NCI-H1092 treated with DMSO at 0.1 percent for 48 hours (cell line): ENCODE results near the gene SLC39A5.
"Not testable (repeated sequence)": the region's sequence is repeated elsewhere in the genome, so short reads cannot be mapped to it uniquely, and the experiment has no call there.

Experiments
- DNase-seq: peaks from one replicate; lab custom pipeline; 2025; lab: John Stamatoyannopoulos, UW

Gene SLC39A5

DNA sequence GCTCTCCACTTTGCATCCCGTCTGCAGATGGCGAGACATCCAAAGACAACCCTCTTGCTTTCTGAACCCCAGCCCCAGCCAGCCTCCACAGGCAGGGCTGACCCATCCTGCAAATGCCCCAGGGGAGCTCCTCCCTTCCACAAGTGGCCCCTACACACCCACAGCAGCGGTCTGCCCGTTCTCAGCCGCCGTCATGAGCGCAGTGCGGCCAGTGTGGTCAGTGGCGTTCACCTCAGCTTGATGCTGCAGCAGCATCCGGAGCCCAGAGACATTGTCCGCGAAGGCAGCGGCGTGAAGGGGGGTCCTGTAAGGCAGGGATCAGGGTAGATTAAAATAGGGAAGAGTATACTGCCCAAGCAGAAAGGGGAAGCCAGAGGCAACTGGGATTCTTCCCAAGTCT lies 14.6 kb downstream of the SLC39A5 start:
- DNase-seq: no peak

DNA sequence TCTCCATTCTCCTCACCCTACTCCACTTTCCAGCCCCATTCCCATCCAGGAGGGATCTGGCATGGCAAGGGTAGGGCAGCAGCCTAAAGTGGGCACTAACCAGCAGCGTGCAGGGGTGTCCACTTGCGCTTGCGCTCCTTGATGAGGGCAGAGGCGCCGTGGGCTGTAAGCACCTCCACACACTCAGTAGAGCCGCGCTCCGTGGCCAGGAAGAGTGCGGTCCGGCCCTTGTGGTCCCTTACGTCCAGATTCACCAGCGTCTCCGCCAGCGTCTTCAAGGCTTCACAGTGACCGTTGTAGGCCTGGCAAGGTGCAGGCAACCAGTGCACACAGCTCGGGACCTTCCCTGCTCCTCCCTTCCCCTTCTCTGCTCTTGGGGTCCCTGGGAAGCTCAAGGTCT lies 18.1 kb downstream of the SLC39A5 start:
- no peak for DNase-seq

DNA sequence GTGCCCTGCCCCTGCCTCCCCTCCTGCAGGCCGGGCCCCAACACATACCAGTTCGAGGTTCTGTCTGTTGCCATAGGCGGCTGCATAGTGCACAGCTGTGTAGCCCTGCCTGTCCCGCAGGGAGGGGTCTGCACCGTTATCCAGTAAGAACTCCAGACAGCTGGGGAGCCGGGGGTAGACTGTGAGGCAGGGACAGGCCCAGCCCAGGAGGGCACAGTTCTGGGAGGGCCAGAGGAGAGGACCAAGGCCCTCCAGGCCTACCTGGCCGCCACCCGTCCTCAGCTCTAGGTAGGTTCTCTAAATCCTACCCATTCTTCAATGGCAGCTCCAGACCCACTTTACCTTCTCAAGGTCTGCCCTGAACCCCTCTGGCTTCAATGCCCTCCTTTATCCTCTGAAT lies 18.9 kb downstream of the SLC39A5 start:
- DNase-seq: no peak

DNA sequence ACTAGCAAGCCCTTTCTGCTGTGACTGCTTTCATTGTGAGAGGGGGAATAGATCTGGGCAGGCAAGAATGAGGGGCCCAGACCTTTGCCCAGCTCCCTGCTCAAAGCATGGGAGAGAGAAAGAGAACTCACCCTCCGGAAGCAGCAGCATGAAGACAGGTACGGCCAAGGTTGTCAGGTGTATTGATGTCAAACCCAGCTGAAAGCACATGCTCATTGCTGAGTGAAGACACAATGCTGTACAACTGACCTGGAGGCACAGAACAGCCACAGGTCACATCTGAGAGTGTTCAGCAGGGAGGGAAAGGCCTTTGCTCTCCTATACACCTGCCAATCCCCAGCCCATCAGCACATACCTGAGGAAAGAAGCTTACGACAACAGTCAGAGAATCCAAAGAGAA lies 22.8 kb downstream of the SLC39A5 start:
- no peak for DNase-seq

DNA sequence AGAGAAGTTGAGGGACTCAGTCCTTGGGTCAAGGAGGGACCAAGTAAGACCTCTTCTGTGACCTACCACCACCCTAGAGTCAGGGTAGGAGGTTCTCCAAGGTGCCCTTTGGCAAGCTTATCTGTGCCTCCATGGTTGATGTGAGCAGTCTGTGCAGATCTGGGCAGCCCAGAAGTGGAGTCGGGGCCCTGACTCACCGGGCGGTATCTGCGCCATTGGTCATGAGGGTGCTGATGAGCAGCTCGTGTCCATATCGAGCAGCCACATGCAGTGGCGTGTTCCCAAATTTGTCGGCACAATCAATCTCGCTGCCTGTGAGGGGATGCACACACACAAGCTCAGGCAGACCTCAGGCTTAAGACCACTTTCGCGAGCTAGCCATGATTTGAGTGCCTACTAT lies 23.2 kb downstream of the SLC39A5 start:
- no peak for DNase-seq

DNA sequence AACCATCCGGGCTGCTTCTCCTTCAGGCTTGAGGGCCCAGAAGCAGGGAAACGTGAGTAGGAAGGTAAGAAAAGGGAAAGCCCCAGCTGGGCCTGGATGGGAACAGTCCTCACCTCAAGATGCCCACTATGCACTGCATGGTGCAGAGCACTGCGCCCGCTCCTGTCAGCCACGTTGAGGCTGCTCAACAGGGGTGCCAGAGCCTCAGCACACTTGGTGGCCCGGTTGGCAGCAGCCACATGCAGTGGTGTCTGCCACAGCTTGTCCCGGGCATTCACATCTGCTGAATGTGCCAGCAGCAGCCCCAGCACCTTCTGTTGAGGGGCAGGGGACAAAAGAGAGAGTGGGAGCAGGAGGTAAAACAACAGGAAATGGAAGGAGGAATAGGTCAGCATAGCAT lies 25.8 kb downstream of the SLC39A5 start:
- no peak for DNase-seq

DNA sequence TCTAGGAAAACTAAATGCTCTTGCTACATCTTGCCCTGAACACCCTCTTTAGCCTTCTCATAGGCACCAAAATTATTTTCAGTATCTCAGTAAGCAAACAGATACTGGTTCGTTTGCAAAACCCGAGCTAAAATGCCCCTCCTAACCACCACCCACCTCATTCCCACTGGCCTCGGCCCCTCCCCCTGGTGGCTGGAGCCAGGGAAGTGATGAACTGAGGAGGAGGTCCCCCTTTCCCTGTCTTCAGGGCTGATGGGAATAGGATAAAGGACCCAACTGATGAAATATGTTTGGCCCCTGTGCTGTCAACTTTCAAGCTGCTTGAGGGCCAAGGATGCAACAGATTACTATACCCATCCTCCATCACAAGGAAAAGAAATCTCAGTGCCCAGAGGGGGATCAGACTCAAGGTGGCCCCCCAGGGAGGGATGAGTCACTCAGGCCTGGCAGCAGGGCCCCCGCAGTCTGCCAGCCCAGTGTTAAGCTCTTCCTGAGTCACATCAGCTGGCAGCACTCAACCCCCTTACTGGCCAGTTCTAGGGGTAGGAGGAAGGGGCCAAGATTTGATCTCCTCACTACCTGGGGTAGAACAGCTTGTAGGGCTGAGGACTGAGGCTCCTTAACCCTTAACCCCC lies 26.6 kb downstream of the SLC39A5 start:
- DNase-seq: no peak

DNA sequence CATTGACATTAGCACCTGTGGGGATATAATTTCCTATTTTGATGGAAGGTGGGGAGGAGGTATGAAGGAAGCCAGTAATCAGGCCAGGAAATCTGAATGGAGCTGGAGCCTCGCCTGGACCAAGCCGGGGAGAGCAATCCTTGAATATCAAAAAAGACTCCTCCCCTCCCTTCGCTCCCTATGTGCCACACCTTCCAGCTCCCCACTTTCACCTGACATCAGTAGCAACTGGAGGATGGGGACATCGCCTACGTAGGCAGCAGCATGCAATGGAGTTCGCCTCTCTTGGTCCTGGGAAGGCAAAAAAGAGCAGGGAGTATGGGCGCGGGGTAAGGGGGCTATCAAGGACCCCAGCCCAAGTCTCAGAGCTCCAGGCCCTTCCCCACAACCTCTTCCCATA lies 27.2 kb downstream of the SLC39A5 start:
- DNase-seq: no peak

DNA sequence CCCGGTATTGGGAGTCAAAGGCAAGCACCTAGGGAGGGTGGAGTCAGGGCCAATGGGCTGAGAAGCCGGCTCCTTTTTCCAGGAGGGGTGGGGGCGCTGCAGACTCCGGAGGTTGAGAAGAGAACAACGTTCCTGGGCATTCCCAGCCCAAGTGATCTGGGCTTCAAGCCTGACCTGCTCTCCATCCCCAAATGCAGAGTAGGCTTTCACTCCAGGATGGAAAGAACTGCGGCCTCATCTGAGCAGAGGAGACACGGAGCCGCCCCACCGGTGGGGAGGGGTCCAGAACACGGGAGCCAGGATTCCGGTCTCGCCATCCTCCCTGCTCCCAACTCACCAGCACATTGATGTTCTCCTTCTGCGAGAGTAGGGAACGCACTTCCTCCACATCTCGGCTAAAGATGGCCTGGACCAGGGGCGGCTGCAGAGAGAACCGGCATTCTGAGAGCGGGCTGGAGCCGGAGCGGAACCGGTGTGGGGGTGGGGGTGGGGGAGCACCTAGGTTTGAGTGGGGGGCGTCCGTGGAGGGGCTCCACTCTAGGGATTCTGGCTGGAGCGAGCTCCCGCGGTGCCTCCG lies 27.7 kb downstream of the SLC39A5 start:
- no peak for DNase-seq

DNA sequence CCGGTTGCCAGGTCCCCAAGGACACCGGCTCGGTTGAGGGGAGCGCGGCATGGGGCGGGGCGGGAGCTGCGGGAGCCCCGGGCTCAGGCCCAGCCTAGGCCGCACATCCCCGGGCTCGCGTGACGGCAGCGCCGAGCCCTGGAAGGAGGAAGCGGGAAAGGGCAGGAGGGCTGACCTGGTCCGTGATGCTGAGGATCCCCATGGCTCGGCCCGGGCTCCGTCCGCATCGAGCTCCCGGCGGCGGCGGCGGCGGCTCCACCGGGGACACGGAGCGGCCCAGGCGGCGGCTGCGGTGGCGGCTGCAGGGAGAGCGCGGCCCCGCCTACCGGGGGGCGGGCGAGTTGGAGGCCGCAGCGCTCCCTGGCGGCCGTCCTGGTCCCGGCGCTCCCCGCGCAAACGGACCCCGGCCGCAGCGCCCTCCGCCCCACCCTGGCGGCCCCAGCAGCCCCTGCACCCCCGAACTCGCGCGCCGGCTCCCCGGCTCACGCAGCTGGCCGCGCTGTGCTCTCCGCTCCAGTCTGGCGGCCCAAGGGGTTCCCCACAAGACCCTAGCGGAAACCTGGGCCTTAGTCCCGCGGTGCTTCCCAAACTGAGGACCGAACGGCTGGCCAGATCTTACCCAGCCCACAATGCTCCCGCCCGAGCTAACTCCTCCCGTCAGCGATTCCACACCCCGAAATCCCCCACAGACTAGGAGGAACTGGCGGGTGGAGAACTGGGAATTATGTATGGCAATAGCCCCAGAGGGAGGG lies 28.4 kb downstream of the SLC39A5 start, which contains the start of gene ANKRD52:
ANKRD52 (minus strand) TSS at position 317 of the 752 bp plus-strand sequence; CDS start at position 202, 115 bp downstream.
- peak; percentile 71 for DNase-seq

DNA sequence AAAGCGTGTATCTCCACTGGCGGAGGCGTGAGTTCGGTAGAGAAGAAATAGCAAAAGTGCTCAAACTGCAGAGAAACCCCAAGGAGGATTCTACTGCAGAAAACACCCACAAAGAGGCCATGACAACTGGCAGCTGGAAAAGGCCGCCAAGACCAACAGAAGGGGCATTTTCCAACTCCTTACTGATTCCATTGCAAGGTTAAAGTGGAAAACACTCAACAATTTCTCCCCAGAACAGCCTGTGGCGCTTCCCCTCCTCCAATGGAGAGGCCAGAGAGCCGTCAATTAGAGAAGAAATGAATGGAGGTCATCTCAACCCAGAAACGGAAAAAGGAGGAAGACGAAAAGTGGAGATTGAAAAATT lies 29.0 kb downstream of the SLC39A5 start:
- no peak for DNase-seq

DNA sequence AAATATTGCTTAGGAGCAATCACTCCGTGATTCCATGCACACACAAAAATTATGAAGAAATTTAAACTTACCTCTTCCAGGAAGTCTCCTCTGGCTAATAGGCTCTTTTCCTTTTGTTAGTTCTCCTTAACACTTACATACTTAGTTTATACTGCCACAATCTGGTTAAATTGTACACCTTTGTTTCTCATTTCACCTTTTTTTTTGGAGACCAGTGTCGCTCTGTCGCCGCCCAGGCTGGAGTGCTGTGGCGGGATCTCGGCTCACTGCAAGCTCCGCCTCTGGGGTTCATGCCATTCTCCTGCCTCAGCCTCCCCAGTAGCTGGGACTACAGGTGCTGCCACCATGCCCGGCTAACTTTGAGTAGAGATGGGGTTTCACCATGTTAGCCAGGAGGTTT lies 30.5 kb downstream of the SLC39A5 start:
- no peak for DNase-seq

DNA sequence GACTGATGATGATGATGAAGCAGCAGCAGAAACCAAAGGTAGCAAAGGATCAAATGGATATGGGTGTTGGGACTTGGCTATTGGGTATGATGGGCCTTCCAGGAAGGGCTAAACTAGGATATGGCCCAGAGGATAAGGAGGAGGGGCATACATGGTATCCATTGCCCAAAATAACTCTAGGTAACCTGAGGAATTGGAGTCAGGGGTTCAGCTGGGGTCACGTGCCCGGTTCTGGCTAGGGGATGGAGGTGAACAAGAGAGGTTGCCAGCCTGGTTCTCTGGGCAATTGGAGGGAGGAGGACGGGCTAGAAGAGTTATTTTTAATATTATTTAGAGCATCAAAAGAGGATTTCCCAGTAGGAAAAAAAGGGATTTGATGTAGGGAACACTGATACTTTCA lies 31.1 kb downstream of the SLC39A5 start:
- DNase-seq: no peak

DNA sequence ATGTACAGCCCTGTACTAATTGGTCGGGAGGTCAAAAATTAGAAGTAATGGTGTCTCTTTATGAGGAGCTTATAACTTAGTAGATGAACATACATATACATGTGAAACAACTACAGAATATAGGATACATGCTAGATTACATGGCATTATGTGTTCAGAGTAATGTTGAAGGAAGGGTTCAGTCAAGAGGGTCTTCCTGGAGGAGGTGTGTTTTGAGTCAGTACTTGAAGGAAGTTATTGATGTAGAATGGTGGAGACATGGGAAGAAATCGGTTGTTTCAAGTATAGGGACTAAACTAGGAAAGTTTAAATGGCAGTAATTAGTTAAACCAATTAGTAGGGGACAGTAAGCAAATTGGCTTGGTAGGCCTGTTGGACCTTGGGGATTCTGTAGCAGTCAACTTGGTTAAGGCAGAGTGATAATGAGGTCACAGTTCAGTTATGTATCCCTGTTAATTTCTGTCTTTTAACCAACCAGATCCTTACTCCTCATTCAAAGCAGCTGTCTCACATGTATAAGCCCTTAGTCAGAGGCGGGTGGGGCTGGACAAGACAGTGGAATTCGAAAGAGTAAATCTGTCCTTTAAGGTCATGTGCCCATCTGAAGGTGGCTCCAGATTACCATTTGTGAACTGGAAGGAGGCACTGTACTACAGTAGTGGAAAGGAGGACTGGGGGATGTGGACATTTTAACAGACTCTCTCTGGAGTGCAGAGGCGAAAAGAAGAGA lies 31.8 kb downstream of the SLC39A5 start:
- DNase-seq: no peak

DNA sequence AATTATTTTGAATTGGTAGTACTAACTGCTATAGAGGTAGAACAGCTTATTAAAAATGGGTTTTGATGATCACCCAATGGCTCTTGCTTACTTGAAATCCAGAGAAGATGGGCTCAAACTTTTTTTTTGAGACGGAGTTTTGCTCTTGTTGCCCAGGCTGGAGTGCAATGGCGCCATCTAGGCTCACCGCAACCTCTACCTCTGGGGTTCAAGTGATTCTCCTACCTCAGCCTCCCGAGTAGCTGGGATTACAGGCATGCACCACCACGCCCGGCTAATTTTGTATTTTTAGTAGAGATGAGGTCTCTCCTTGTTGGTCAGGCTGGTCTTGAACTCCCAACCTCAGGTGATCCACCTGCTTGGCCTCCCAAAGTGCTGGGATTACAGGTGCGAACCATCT lies 33.1 kb downstream of the SLC39A5 start:
- not testable (repeated sequence) for DNase-seq

DNA sequence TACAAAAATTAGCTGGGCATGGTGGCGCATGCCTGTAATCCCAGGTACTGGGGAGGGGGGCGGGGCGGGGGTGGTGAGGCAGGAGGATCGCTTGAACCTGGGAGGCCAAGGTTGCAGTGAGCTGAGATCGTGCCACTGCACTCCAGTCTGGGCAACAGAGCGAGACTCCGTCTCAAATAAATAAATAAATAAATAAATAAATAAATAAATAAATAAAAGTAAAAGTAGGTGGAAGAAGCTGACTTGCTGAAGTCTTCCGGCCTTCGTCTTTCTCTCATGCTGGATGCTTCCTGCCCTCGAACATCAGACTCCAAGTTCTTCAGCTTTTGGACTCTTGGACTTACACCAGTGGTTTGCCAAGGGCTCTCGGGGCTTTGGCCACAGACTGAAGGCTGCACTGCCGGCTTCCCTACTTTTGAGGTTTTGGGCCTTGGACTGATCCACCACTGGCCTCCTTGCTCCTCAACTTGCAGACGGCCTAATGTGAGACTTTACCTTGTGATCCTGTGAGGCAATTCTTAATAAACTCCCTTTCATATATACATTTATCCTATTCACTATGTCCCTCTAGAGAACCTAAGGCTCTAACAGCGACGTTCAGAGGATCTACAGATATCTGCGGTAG lies 36.3 kb downstream of the SLC39A5 start:
- DNase-seq: not testable (repeated sequence)

DNA sequence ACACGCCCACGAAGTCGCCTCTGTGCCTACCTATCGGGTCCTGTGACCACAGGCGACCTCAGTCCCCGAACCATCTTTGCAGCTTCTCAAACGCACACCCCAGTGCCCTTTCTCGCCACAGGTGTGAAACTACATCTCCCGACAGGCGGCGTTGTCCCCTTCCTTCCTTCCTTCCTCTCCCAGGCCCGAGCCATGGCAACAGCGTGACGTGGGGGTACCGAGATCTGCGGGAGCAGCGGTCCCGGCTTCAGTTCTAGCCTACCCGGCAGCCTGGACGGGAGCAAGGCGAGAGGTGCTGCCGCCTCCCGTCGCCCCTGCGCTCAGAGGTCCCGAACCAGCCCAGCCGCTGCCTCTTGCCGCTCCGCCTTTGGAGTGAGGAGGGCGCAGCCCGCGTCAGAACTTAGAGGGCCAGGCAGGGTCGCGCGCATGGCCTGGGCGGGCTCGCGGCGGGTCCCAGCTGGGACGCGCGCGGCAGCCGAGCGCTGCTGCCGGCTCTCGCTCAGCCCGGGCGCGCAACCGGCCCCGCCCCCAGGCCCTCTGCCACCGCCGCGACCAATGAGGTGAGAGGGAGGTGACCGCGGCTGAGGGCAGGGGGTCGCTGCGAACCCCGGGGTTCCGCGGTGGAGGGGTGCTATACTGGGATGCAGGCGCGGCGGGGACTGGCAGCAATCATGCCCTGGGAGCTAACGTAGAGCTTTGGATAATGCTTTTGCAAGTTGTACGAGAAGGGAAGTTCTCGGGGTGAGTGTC lies 37.0 kb downstream of the SLC39A5 start, which contains the start of gene COQ10A:
COQ10A (plus strand) TSS at position 250 of the 750 bp plus-strand sequence; CDS start at position 427, 177 bp downstream.
- DNase-seq: peak; percentile 75

DNA sequence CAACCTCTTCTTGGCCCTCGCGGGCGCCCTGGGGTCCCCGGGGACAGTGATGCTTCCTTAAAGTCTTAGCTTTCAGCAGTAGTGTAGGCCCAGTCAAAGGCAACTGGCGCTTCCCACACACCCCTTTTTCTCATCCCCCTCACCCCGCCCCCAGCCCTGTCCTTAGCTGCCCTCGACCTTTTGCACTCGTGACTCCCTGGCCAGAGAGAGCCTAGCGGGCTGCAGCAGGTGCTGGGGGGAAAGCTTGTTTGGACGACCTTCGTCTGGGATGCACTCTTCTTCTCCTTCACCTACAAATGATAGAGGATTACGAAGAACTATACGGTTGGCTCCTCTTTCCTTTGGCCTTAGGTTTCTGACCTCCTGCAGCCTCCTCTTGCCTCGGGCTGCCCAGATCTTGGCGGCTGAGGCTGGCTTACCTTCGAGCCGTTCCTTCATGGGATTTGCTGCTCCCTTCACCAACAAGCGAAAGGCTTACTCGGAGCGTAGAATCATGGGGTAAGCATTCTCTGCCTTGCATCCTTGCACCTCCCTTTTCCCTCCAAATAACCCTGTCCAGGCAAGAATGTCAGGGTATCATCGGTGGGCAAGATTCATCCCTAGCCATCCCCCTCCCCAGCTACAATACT lies 37.7 kb downstream of the SLC39A5 start:
- DNase-seq: no peak

DNA sequence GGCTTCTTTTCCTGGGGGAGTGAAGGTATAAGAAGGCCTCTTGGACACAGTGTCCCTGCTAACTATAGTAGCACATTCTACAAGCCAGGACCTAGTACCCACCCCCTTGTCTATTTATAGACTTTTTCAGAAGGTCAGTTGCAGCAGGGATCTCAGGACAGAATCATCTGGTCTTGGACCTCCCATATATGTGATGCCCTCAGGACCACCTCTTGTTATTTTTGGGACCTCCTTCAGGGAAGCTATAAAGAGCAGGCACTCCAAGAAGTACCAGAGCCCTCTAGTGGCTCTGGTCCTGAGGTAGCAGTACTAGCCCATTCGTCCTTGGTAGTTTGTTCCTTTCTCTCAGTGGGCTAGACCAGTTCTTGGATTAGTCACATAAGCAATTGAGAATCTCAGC lies 41.2 kb downstream of the SLC39A5 start:
- DNase-seq: no peak

DNA sequence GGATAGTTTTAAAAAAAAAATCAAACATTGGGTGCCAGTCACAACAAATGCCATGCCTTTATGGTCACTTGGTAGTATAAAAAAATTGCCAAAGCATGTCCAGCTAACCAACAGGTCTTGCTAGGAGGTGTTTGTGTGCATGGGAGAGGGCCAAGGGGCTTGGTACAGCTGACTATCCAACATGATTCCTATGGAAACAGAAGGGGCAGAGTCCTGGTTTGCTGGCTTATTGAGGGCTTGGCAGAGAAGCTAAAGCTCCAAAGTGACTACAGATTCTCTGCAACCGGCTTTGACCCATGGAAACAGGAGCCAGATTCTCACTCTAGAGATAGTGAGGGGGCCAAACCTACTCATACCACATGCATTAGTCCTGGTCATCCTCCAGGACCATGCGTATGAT lies 42.6 kb downstream of the SLC39A5 start:
- not testable (repeated sequence) for DNase-seq

DNA sequence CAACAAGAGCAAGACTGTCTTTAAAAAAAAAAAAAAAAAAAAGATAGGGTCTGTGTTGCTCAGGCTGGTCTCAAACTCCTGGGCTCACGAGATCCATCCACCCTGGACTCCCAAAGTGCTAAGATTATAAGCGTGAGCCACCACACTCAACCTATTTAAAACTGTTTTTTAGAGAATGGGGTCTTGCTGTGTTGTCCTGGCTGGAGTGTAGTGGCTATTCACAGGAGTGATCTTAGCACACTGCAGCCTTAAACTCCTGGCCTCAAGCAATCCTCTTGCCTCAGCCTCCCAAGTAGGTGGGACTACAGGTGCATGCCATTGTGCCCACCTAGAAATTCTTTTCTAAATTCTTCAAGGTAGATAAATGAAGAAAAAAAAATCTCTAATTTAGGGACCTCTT lies 44.4 kb downstream of the SLC39A5 start:
- no peak for DNase-seq
